Transverse colon (tissue), 4 donors: ENCODE results near the gene PLCB2. TPM values are rescaled to one million over a fixed set of nuclear protein-coding genes. Genes with fewer than 3 reads are reported as not detected.

Source experiments
- DNase-seq: peaks from one replicate; pipeline ENCODE4 v3.0.0-alpha.2; 2019
- H3K27ac ChIP-seq, 4 donors: fragments of 200-600 bp; sonication (generic); 2 replicates each; pipeline ENCODE4 v1.5.1; 2016 to 2018; ENCODE audit warnings: inconsistent platforms in 4 of 4
- H3K27me3 ChIP-seq: fragments of 200-600 bp; sonication (generic); 2 replicates; pipeline ENCODE4 v1.5.1; 2017; ENCODE audit warnings: inconsistent platforms
- H3K36me3 ChIP-seq, 4 donors: fragments of 200-600 bp; sonication (generic); 2 replicates each; pipeline ENCODE4 v1.5.1; 2017 to 2019; ENCODE audit warnings: inconsistent platforms in 4 of 4
- H3K4me1 ChIP-seq, 4 donors: fragments of 200-600 bp; sonication (generic); 2 replicates each; pipeline ENCODE4 v1.5.1; 2017 to 2020; ENCODE audit warnings: inconsistent platforms in 4 of 4
- H3K4me3 ChIP-seq, 4 donors: fragments of 200-600 bp; sonication (generic); 1 replicate in 1 of 4; 2 replicates in 3 of 4; pipeline versions ENCODE4 v1.5.1 to v1.6.1; 2017 to 2019; ENCODE audit warnings: inconsistent platforms in 4 of 4
- H3K9me3 ChIP-seq, 2 donors: fragments of 200-600 bp; sonication (generic); 2 replicates each; pipeline ENCODE4 v1.5.1; 2017 to 2019; ENCODE audit warnings: inconsistent platforms in 2 of 2
- EP300 ChIP-seq: sonication (generic); formaldehyde crosslinking; IDR thresholded peaks from one replicate; pipeline ENCODE4 v1.6.1; 2017; ENCODE audit warnings: antibody characterized with exemption, low read depth
- POLR2A ChIP-seq: fragments of 450-650 bp; IDR thresholded peaks from one replicate; pipeline ENCODE4 v1.6.1; 2016; ENCODE audit warnings: antibody characterized with exemption, mild to moderate bottlenecking, moderate library complexity
- POLR2AphosphoS5 ChIP-seq, 3 donors: sonication (generic); formaldehyde crosslinking; IDR thresholded peaks; one replicate each; pipeline ENCODE4 v1.6.1; 2016; ENCODE audit warnings: antibody characterized with exemption in 3 of 3
- WGBS, 2 donors: methylation state at CpG; one replicate each; pipeline ENCODE4 v1.1.5; 2018; ENCODE audit warnings: low coverage in 1 of 2; 5-methylcytosine and 5-hydroxymethylcytosine counted together
- in situ Hi-C, 4 donors: fragments of 200-750 bp; cut with MboI; loops; one replicate each; pipeline versions ENCODE4 v1.15.0 to v1.15.1; 2017; ENCODE audit warnings: low sequenced_read_pairs in 3 of 4, low pct_ligation_motif_present in 1 of 4, low pct_unique_long_range_greater_than_20kb in 1 of 4
- intact Hi-C: fragments of 100-400 bp; cut with DNase I; formaldehyde crosslinking; loops from one replicate; pipeline ENCODE4 v1.15.1; 2023; ENCODE audit warnings: low total_unique reads
- total RNA-seq, 4 donors: library from RNA; depleted of rRNA; stranded (reverse); fragments of >200 nt; gene quantifications; one replicate each; pipeline ENCODE4 v1.1.0, GENCODE V29; 2016
- TF ChIP-seq, protein P1 (sequence below), 5 experiments: fragments of 200-600 bp in 3 of 5; fragments of 450-650 bp in 2 of 5; sonication (generic) in 3 of 5; IDR thresholded peaks; 1 replicate in 2 of 5; 2 replicates in 3 of 5; pipeline ENCODE4 v1.5.1; 2016 to 2017; ENCODE audit warnings: antibody characterized with exemption in 5 of 5, inconsistent platforms in 3 of 5, mild to moderate bottlenecking in 2 of 5, moderate library complexity in 1 of 5

Gene PLCB2
- total RNA-seq, 4 donors from 2014 or later = 5.5 to 143 (median 12.0) TPM

DNA sequence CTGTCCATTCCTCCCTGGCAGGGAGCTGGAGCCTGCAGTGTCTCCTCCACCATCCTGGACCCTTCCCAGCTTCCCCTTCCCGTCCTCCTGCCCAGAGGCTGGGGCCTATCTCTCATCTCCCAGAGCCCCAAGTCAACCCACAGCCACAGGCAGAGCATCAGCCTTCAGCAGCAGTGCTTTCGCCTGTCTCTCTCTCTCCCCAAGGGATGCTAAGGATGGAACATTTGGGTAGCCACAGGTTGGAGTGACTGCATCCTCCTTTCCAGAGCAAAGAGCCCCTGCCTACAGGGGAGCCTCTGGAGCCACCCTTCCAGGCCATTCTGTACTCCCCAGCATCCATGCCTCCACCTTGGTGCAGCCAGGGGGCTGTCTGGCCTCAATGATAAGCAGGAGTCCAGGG lies 4.2 kb downstream of the PLCB2 start:
- intact Hi-C loops = no loop called here
- no peak for TF ChIP-seq POLR2A
- TF ChIP-seq, protein P1, sequence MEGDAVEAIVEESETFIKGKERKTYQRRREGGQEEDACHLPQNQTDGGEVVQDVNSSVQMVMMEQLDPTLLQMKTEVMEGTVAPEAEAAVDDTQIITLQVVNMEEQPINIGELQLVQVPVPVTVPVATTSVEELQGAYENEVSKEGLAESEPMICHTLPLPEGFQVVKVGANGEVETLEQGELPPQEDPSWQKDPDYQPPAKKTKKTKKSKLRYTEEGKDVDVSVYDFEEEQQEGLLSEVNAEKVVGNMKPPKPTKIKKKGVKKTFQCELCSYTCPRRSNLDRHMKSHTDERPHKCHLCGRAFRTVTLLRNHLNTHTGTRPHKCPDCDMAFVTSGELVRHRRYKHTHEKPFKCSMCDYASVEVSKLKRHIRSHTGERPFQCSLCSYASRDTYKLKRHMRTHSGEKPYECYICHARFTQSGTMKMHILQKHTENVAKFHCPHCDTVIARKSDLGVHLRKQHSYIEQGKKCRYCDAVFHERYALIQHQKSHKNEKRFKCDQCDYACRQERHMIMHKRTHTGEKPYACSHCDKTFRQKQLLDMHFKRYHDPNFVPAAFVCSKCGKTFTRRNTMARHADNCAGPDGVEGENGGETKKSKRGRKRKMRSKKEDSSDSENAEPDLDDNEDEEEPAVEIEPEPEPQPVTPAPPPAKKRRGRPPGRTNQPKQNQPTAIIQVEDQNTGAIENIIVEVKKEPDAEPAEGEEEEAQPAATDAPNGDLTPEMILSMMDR (IDR thresholded peaks at IDR 0.05) = no peak
- no peak for TF ChIP-seq EP300
- TF ChIP-seq POLR2AphosphoS5 (IDR thresholded peaks at IDR 0.05) = no peak

DNA sequence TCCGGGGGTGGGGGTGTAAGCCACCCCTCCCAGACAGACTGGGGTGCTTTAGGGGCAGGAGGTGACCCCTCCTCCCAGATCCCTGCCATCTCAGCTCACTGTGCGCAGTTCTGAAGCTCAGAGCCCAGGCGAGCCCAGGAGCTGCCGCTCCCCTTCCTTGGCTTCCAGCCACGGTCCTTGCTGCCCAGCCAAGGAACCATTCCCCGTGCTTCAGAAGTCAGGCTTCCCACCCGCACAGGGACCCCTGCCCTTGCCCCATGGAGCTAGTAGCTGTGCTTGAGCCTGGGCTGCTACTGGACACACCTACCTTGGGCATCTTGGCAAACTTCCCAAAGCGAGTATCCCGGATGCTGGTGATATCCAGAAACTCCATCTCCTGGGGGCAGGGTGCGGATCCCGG lies 4.8 kb downstream of the PLCB2 start:
- TF ChIP-seq EP300 = no peak
- TF ChIP-seq, protein P1 (IDR thresholded peaks at IDR 0.05) = no peak
- no peak for TF ChIP-seq POLR2AphosphoS5 (IDR thresholded peaks at IDR 0.05)
- no peak for TF ChIP-seq POLR2A
- Histone ChIP-seq H3K4me3 (no peak overlapping the region), H3K27me3 (no peaks in the 10 kb centered on the region), H3K27ac (no peak overlapping the region), H3K9me3 (no peaks in the 10 kb centered on the region), H3K36me3 (no peaks in the 10 kb centered on the region), H3K4me1 (peaks cover 0 to 9% (median 0%) of the 10 kb centered on the region in 4 donors)
- WGBS, 2 donors = 52% methylated on average over 10 of the region's 11 CpGs; no CpG with 5 or more reads in 1 of the 2 donors
- DNase-seq = no peak
- intact Hi-C loops = no loop called here
- in situ Hi-C loops = loop anchor here in 1 of 4 donors (25.0 kb wide), 1 partner anchor 109 kb away; the partner anchor contains the start of gene IVD

More for the DNA sequence above, 4.2 kb downstream of the PLCB2 start:
- H3K36me3 ChIP-seq = no peaks in the 10 kb centered on the region
- peaks cover 0 to 15% (median 0%) of the 10 kb centered on the region in 4 donors for H3K4me1 ChIP-seq
- no peaks in the 10 kb centered on the region for H3K27me3 ChIP-seq
- no peak for DNase-seq
- no peaks in the 10 kb centered on the region for H3K9me3 ChIP-seq
- WGBS, 2 donors = 94% methylated on average over 2 of the region's 2 CpGs; no CpG with 5 or more reads in 1 of the 2 donors
- H3K27ac ChIP-seq = no peak overlapping the region
- in situ Hi-C loops = loop anchor here in 1 of 4 donors (25.0 kb wide), 1 partner anchor 109 kb away; the partner anchor contains the start of gene IVD
- H3K4me3 ChIP-seq = no peak overlapping the region

DNA sequence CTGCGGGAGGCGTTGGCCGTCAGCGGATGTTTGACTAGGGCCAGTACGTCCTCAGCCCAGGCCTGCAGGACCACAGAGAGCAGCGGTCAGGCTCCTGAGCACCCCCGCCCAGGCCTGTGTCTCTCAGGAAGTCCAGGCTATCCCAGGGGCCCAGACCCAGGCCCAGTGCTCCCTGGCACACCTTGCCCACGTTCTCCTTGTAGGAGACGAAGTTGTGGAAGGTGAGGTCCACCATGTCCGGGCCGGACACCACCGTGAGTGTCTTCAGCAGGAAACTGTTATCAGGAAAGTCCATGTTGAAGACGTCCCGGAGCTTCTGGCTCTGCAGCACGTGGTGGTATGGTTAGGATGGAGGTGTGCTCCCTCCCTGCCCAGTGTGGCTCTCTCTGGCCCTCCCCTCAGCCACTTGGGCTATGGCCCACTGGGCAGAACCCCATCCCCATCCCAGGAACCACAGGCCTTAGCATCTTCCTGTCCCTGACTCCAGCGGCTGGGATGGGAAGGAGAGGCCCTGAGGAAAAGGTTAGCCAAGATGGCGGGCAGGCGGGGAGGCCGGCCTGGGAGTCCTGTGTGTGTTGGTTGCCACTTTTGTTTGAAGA lies 5.3 kb downstream of the PLCB2 start:
- Histone ChIP-seq H3K4me1 (peaks cover 0 to 4% (median 0%) of the 10 kb centered on the region in 4 donors), H3K36me3 (no peaks in the 10 kb centered on the region), H3K27ac (no peak overlapping the region), H3K9me3 (no peaks in the 10 kb centered on the region), H3K27me3 (no peaks in the 10 kb centered on the region), H3K4me3 (no peak overlapping the region)
- TF ChIP-seq POLR2AphosphoS5 (IDR thresholded peaks at IDR 0.05) = no peak
- TF ChIP-seq, protein P1 (IDR thresholded peaks at IDR 0.05) = no peak
- no peak for TF ChIP-seq EP300
- no peak for TF ChIP-seq POLR2A
- in situ Hi-C loops = loop anchor here in 1 of 4 donors (25.0 kb wide), 1 partner anchor 110 kb away; the partner anchor contains the start of gene IVD
- no peak for DNase-seq
- WGBS, 2 donors = 88% methylated on average over 16 of the region's 19 CpGs; no CpG with 5 or more reads in 1 of the 2 donors
- intact Hi-C loops = no loop called here

DNA sequence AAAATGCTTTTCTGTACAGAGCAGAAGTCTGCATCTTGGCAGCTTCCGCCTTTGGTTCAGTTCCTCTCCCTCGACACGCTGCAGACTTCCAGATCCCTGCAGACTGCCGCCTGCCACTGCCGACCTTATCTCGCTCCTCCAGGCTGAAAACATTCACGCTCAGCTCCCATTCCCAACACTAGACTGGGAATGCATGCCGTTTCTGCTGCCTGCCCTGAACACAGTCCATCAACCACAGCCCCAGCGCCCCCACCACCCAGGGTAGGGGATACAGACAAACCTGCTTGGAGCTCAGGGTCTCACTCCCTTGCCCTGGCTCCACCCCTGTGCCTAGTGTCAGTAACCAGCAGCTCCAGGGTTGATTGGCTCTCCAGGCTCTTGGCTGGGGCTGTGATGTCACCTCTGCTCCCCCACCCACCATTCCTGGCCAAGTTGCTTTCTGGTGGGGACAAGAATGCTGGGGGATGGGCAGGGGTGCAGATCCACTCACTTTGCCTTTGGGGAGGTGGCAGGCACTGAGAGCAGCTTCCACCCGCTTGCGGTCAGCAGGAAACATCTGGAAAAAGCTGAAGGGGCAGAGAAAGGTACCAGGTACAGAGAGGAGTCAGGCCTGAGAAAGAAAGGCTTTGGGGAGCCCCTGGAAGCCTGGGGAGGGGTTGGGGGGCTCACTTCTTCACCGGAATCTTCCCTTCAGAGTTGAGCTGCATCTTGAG lies 6.1 kb downstream of the PLCB2 start:
- 86% methylated on average over 12 of the region's 12 CpGs; no CpG with 5 or more reads in 1 of the 2 donors for WGBS, 2 donors
- no peak overlapping the region for H3K4me3 ChIP-seq
- H3K27ac ChIP-seq = no peak overlapping the region
- intact Hi-C loops = no loop called here
- no peak for DNase-seq
- H3K27me3 ChIP-seq = no peaks in the 10 kb centered on the region
- no peaks in the 10 kb centered on the region for H3K36me3 ChIP-seq
- no peaks in the 10 kb centered on the region for H3K9me3 ChIP-seq
- in situ Hi-C loops = loop anchor here in 1 of 4 donors (25.0 kb wide), 1 partner anchor 111 kb away; the partner anchor contains the start of gene IVD
- TF ChIP-seq POLR2AphosphoS5 (IDR thresholded peaks at IDR 0.05) (no peak), EP300 (no peak), POLR2A (no peak)
- TF ChIP-seq, protein P1 (IDR thresholded peaks at IDR 0.05) = no peak
- peaks cover 0 to 4% (median 0%) of the 10 kb centered on the region in 4 donors for H3K4me1 ChIP-seq
